GM23248 (cell line): ENCODE data around the gene TMEM117.

Experiments used
- EZH2 ChIP-seq: fragments of 200-600 bp; sonication (generic); IDR thresholded peaks from 2 replicates; pipeline ENCODE4 v1.6.1; 2018; ENCODE audit warnings: antibody characterized with exemption, mild to moderate bottlenecking; ENCODE audit not compliant: insufficient read depth, poor library complexity, severe bottlenecking
- EZH2phosphoT487 ChIP-seq: fragments of 200-600 bp; sonication (generic); IDR thresholded peaks from 2 replicates; pipeline ENCODE4 v1.6.1; 2018; ENCODE audit warnings: antibody characterized with exemption, moderate library complexity, mild to moderate bottlenecking, low read depth; ENCODE audit not compliant: insufficient read depth

- TF ChIP-seq EZH2 (no peak), EZH2phosphoT487 (no peak)
These were observed 42.2 kb downstream of the TMEM117 start for GRCh38 chr12:43878050-43878449.
